Measurements from ENCODE around the gene SORCS1.

SORCS1 gene

GRCh38 chr10:107104026-107104652, 60.4 kb downstream of the SORCS1 start:
- Histone ChIP-seq H3K9me3 (ENCODE audit: control insufficient read depth, insufficient read depth, low read length) (0 out of 2 replicates have a peak, but pooled peaks cover 7% of the 10 kb centered on the region), H3K4me1 (ENCODE audit: control insufficient read depth, insufficient read depth, low read length) (peaks cover 13% of the 10 kb centered on the region), H3K4me3 (ENCODE audit: low read depth, low read length) (no peak overlapping the region), H3K27ac (ENCODE audit: low read depth, low read length) (peak overlapping the region; percentile 20), H3K9ac (ENCODE audit: low read depth, low read length) (no peak overlapping the region), H3K36me3 (ENCODE audit: control insufficient read depth, insufficient read depth, low read length) (no peaks in the 10 kb centered on the region), H3K27me3 (ENCODE audit: control insufficient read depth, insufficient read depth, low read length) (no peaks in the 10 kb centered on the region)

DNA sequence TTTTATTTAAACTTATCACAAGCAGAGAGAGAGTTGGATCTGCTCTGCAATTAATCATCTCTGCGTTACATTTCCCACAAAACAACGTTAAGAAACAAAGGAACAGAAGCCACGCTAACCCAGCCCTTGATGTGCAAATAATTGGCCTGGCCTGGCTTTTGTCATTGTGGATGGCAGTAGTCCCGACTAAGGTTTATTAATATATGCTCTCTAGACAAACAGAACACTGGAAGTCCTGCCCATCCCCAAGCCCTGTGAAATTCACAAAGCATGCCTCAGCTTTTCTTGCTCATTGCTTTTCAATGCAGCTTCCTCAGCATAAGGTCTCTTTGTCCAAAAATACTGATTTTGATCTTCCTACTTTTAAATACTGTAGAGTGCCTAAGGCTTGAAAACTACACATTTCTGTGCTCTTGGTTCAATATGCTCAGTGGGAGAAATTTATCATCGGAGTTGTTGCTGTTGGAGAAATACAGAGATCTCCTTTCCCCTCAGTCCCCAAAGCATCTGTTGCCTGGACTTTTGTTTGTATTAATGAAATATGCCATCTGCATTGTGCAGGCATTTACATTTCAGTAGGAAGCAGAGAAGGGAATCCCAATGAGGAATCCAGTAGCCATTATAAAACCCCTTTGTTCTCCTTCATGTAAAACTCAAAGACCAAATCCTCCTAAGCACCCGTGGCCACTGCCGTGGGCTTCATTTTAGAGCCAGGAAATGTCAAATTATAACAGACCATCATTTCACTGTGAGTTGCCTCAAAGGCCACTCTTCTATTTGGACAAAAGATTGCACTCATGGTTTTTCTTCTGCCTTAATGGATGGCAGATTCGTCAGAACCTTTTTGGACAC, 61.1 kb downstream of the SORCS1 start:
- no peak overlapping the region for H3K9ac ChIP-seq (ENCODE audit: low read depth, low read length)
- no peaks in the 10 kb centered on the region for H3K36me3 ChIP-seq (ENCODE audit: control insufficient read depth, insufficient read depth, low read length)
- peak overlapping the region; percentile 20 for H3K27ac ChIP-seq (ENCODE audit: low read depth, low read length)
- H3K9me3 ChIP-seq (ENCODE audit: control insufficient read depth, insufficient read depth, low read length), result 0 out of 2 replicates have a peak, but pooled peaks cover 2% of the 10 kb centered on the region
- no peaks in the 10 kb centered on the region for H3K27me3 ChIP-seq (ENCODE audit: control insufficient read depth, insufficient read depth, low read length)
- no peak overlapping the region; the same call in 1 of the 2 replicates for H3K4me3 ChIP-seq (ENCODE audit: low read depth, low read length)
- H3K4me1 ChIP-seq (ENCODE audit: control insufficient read depth, insufficient read depth, low read length), result peaks cover 13% of the 10 kb centered on the region

- no peak overlapping the region for H3K9ac ChIP-seq (ENCODE audit: low read depth, low read length)
- no peaks in the 10 kb centered on the region for H3K9me3 ChIP-seq (ENCODE audit: control insufficient read depth, insufficient read depth, low read length)
- no peak overlapping the region for H3K4me3 ChIP-seq (ENCODE audit: low read depth, low read length)
- H3K36me3 ChIP-seq (ENCODE audit: control insufficient read depth, insufficient read depth, low read length), result no peaks in the 10 kb centered on the region
- H3K27ac ChIP-seq (ENCODE audit: low read depth, low read length), result no peak overlapping the region
- H3K27me3 ChIP-seq (ENCODE audit: control insufficient read depth, insufficient read depth, low read length), result no peaks in the 10 kb centered on the region
- H3K4me1 ChIP-seq (ENCODE audit: control insufficient read depth, insufficient read depth, low read length), result peaks cover 4% of the 10 kb centered on the region
Observed at GRCh38 chr10:107098326-107098725, 66.2 kb downstream of the SORCS1 start.

- Histone ChIP-seq H3K27me3 (ENCODE audit: control insufficient read depth, insufficient read depth, low read length) (no peaks in the 10 kb centered on the region), H3K9ac (ENCODE audit: low read depth, low read length) (no peak overlapping the region), H3K27ac (ENCODE audit: low read depth, low read length) (no peak overlapping the region), H3K4me3 (ENCODE audit: low read depth, low read length) (no peak overlapping the region), H3K9me3 (ENCODE audit: control insufficient read depth, insufficient read depth, low read length) (no peaks in the 10 kb centered on the region), H3K4me1 (ENCODE audit: control insufficient read depth, insufficient read depth, low read length) (no peaks in the 10 kb centered on the region), H3K36me3 (ENCODE audit: control insufficient read depth, insufficient read depth, low read length) (no peaks in the 10 kb centered on the region)
Observed at GRCh38 chr10:107094824-107095522, 69.5 kb downstream of the SORCS1 start.

DNA sequence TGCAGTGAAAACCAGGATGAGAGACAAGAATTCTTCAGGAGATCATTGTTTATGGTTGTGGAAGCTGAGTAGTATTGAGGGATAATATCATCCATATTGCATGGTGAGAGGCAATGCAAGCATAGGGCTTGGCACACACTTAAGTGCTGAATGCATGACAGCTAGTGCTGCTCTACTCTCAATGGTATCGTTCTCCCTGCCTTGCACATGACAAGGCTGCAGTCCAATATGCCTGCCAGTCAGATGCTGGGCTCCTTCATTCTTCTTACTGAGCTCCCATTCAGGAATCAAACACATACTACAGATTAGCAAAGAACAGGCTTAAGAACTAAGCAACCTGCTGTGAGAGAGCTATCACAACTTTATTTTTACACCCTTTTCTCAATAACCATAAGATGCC, 72.2 kb downstream of the SORCS1 start:
- Histone ChIP-seq H3K36me3 (ENCODE audit: control insufficient read depth, insufficient read depth, low read length) (no peaks in the 10 kb centered on the region), H3K27ac (ENCODE audit: low read depth, low read length) (no peak overlapping the region), H3K4me1 (ENCODE audit: control insufficient read depth, insufficient read depth, low read length) (no peaks in the 10 kb centered on the region), H3K9me3 (ENCODE audit: control insufficient read depth, insufficient read depth, low read length) (no peaks in the 10 kb centered on the region), H3K9ac (ENCODE audit: low read depth, low read length) (no peak overlapping the region), H3K4me3 (ENCODE audit: low read depth, low read length) (no peak overlapping the region), H3K27me3 (ENCODE audit: control insufficient read depth, insufficient read depth, low read length) (no peaks in the 10 kb centered on the region)

- H3K9ac ChIP-seq (ENCODE audit: low read depth, low read length), result no peak overlapping the region
- H3K27ac ChIP-seq (ENCODE audit: low read depth, low read length), result no peak overlapping the region
- H3K9me3 ChIP-seq (ENCODE audit: control insufficient read depth, insufficient read depth, low read length), result no peaks in the 10 kb centered on the region
- H3K36me3 ChIP-seq (ENCODE audit: control insufficient read depth, insufficient read depth, low read length), result no peaks in the 10 kb centered on the region
- H3K27me3 ChIP-seq (ENCODE audit: control insufficient read depth, insufficient read depth, low read length), result no peaks in the 10 kb centered on the region
- no peak overlapping the region for H3K4me3 ChIP-seq (ENCODE audit: low read depth, low read length)
- H3K4me1 ChIP-seq (ENCODE audit: control insufficient read depth, insufficient read depth, low read length), result no peaks in the 10 kb centered on the region
Observed at GRCh38 chr10:107091126-107091525, 73.4 kb downstream of the SORCS1 start.

DNA sequence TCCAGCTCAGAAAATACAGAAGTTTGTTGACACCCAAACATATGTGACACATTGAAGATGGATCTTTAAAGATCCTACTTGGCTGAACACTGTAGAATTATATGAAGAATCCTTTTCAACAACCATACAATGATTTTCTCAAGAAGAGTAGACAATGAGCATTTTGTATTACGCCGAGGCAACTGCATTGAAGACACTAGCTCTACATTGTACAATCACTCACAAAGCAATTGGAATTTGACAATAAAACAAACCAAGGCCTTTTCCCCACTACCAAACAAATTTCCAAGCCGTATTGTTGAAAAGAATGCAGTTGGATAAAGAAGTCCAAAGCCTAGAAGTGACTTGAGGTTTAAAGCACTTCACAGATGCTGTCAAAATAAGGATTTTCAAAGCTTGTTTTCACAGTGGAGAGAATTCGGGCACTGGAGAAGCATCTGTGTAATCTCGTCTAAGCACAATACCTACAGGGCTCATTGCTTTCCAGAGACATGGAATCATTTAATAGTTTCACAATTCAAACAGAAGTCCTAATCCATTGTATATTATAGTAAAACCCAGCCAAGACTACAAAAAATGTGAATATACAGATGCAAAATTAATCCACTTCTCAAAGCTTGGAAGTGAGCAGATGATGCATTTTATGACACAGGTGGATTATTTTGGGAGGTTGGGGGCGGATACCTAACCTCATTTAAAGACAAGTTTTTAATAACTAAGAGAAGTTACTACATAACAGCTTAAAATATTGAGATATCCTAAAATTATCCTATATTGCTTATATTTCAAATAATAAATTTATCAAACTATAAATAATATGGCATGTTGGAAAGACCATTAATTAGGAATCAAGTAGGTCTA, 78.6 kb downstream of the SORCS1 start:
- Histone ChIP-seq H3K27me3 (ENCODE audit: control insufficient read depth, insufficient read depth, low read length) (no peaks in the 10 kb centered on the region), H3K27ac (ENCODE audit: low read depth, low read length) (no peak overlapping the region), H3K4me3 (ENCODE audit: low read depth, low read length) (no peak overlapping the region), H3K36me3 (ENCODE audit: control insufficient read depth, insufficient read depth, low read length) (no peaks in the 10 kb centered on the region), H3K9me3 (ENCODE audit: control insufficient read depth, insufficient read depth, low read length) (no peaks in the 10 kb centered on the region), H3K4me1 (ENCODE audit: control insufficient read depth, insufficient read depth, low read length) (no peaks in the 10 kb centered on the region), H3K9ac (ENCODE audit: low read depth, low read length) (no peak overlapping the region)

DNA sequence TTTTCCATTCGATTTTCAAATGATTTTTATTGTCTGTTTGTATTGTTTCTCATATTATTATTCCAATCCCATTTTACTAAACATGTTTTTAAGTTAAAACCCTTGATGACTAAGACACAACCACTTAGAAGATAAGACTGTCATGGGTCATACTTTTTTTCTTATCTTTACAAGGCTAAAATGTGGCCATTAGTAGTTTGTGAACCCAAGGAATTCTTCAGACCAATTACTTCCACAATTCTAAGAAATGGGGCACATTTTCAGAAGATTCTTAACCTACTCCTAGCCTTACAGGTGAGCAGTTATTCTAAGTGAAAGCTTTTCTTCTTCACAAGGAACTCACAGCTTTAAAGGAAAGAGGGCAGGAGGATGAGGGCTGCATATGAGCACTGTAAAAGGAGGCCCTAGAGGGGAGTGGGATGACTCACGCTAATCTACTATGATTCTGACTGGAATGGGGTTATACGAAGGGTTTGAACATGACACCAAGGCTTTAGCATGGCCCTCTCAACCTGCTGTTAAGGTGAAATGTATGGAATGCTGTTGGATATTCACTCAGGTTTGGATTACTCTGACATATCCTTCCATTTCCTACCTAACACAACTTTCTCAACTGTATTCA, 81.0 kb downstream of the SORCS1 start:
- Histone ChIP-seq H3K4me3 (ENCODE audit: low read depth, low read length) (no peak overlapping the region), H3K27ac (ENCODE audit: low read depth, low read length) (no peak overlapping the region), H3K9ac (ENCODE audit: low read depth, low read length) (no peak overlapping the region), H3K27me3 (ENCODE audit: control insufficient read depth, insufficient read depth, low read length) (no peaks in the 10 kb centered on the region), H3K36me3 (ENCODE audit: control insufficient read depth, insufficient read depth, low read length) (no peaks in the 10 kb centered on the region), H3K4me1 (ENCODE audit: control insufficient read depth, insufficient read depth, low read length) (no peaks in the 10 kb centered on the region), H3K9me3 (ENCODE audit: control insufficient read depth, insufficient read depth, low read length) (no peaks in the 10 kb centered on the region)

- H3K9me3 ChIP-seq (ENCODE audit: control insufficient read depth, insufficient read depth, low read length), result no peaks in the 10 kb centered on the region
- no peak overlapping the region for H3K27ac ChIP-seq (ENCODE audit: low read depth, low read length)
- H3K27me3 ChIP-seq (ENCODE audit: control insufficient read depth, insufficient read depth, low read length), result no peaks in the 10 kb centered on the region
- H3K9ac ChIP-seq (ENCODE audit: low read depth, low read length), result no peak overlapping the region
- no peaks in the 10 kb centered on the region for H3K36me3 ChIP-seq (ENCODE audit: control insufficient read depth, insufficient read depth, low read length)
- H3K4me3 ChIP-seq (ENCODE audit: low read depth, low read length), result no peak overlapping the region
- H3K4me1 ChIP-seq (ENCODE audit: control insufficient read depth, insufficient read depth, low read length), result no peaks in the 10 kb centered on the region
Observed at GRCh38 chr10:107081644-107082043, 82.9 kb downstream of the SORCS1 start.

GRCh38 chr10:107075117-107075516, 89.4 kb downstream of the SORCS1 start:
- peaks cover 11% of the 10 kb centered on the region for H3K4me1 ChIP-seq (ENCODE audit: control insufficient read depth, insufficient read depth, low read length)
- H3K27me3 ChIP-seq (ENCODE audit: control insufficient read depth, insufficient read depth, low read length), result no peaks in the 10 kb centered on the region
- no peaks in the 10 kb centered on the region for H3K36me3 ChIP-seq (ENCODE audit: control insufficient read depth, insufficient read depth, low read length)
- no peaks in the 10 kb centered on the region for H3K9me3 ChIP-seq (ENCODE audit: control insufficient read depth, insufficient read depth, low read length)
- no peak overlapping the region for H3K9ac ChIP-seq (ENCODE audit: low read depth, low read length)
- no peak overlapping the region for H3K4me3 ChIP-seq (ENCODE audit: low read depth, low read length)
- no peak overlapping the region for H3K27ac ChIP-seq (ENCODE audit: low read depth, low read length)
